IMR-90 (cell line): Measurements from ENCODE around the gene CNTFR. TPM values are rescaled to one million over a fixed set of nuclear protein-coding genes. Genes with fewer than 3 reads are reported as not detected.
A peak's percentile ranks its signal among the peaks of the same experiment; 100 is the strongest.

Experiments
- ATAC-seq: fragments of 200-7000 bp; cut with Tn5 transposase; 2 replicates; pipeline ENCODE4 v1.9.1; 2020; ENCODE audit warnings: low read depth, mild to moderate bottlenecking, moderate library complexity
- BruUV-seq: library from RNA; stranded (reverse); fragments of 400-500 nt; replicated peaks from 2 replicates; lab custom pipeline; 2021; lab: Mats Ljungman, UMichigan
- CTCF ChIA-PET: fragments of 300-600 bp; formaldehyde crosslinking; extraction: SDS; loops from one replicate; lab custom pipeline; 2021; ENCODE audit warnings: antibody characterized with exemption; lab: Yijun Ruan, JAX
- POLR2A ChIA-PET: fragments of 300-600 bp; sonication (Branson Sonifier 250); formaldehyde crosslinking; loops from one replicate; lab custom pipeline; 2022; ENCODE audit warnings: antibody characterized with exemption; ENCODE audit not compliant: unreplicated experiment; lab: Charles Lee
- DNase-seq: peaks from one replicate; pipeline ENCODE4 v3.0.0; 2013
- H2AFZ ChIP-seq: replicated peaks from 2 replicates; pipeline ENCODE3; 2013; ENCODE audit warnings: low read length, mild to moderate bottlenecking; ENCODE audit not compliant: poor library complexity
- H2AK5ac ChIP-seq: 2 replicates; pipeline ENCODE4 v1.6.1; 2013; ENCODE audit warnings: low read depth, low read length, inconsistent platforms
- H2AK9ac ChIP-seq: replicated peaks from 2 replicates; pipeline ENCODE3; 2013; ENCODE audit warnings: mild to moderate bottlenecking, low read depth, low read length, moderate library complexity; ENCODE audit not compliant: poor library complexity
- H2BK120ac ChIP-seq: 2 replicates; pipeline ENCODE4 v1.6.1; 2013; ENCODE audit warnings: low read depth, low read length, inconsistent platforms
- H2BK15ac ChIP-seq: 3 replicates; pipeline ENCODE4 v1.6.1; 2013; ENCODE audit warnings: low read depth, low read length, inconsistent platforms
- H2BK20ac ChIP-seq: 2 replicates; pipeline ENCODE4 v1.6.1; 2013; ENCODE audit warnings: low read depth, mild to moderate bottlenecking, inconsistent platforms, low read length, moderate library complexity
- H2BK5ac ChIP-seq: 2 replicates; pipeline ENCODE4 v1.6.1; 2013; ENCODE audit warnings: mild to moderate bottlenecking, low read depth, low read length, inconsistent platforms; ENCODE audit not compliant: poor library complexity, severe bottlenecking
- H3K14ac ChIP-seq: replicated peaks from 2 replicates; pipeline ENCODE4 v1.6.1; 2013; ENCODE audit warnings: low read depth, low read length, inconsistent platforms
- H3K18ac ChIP-seq: 2 replicates; pipeline ENCODE4 v1.6.1; 2013; ENCODE audit warnings: low read depth, low read length, control low read depth
- H3K23ac ChIP-seq: 2 replicates; pipeline ENCODE4 v1.6.1; 2013; ENCODE audit warnings: low read depth, low read length, inconsistent platforms
- H3K27ac ChIP-seq: 2 replicates; pipeline ENCODE4 v1.5.1; 2013; ENCODE audit warnings: mild to moderate bottlenecking, control low read depth, low read length; ENCODE audit not compliant: insufficient read depth
- H3K27me3 ChIP-seq: 2 replicates; pipeline ENCODE4 v1.6.1; 2013; ENCODE audit warnings: low read length; ENCODE audit not compliant: control insufficient read depth, insufficient read depth
- H3K36me3 ChIP-seq: 2 replicates; pipeline ENCODE4 v1.6.1; 2013; ENCODE audit warnings: low read length, mixed read lengths; ENCODE audit not compliant: control insufficient read depth, insufficient read depth
- H3K4ac ChIP-seq: 2 replicates; pipeline ENCODE4 v1.6.1; 2013; ENCODE audit warnings: low read depth, low read length, inconsistent platforms
- H3K4me1 ChIP-seq: 2 replicates; pipeline ENCODE4 v1.6.1; 2013; ENCODE audit warnings: low read length, mixed read lengths; ENCODE audit not compliant: control insufficient read depth, insufficient read depth
- H3K4me2 ChIP-seq: 2 replicates; pipeline ENCODE4 v1.6.1; 2013; ENCODE audit warnings: low read depth, mild to moderate bottlenecking, control low read depth, low read length, moderate library complexity
- H3K4me3 ChIP-seq: 2 replicates; pipeline ENCODE4 v1.5.1; 2013; ENCODE audit warnings: low read depth, mild to moderate bottlenecking, control low read depth, low read length, moderate library complexity; ENCODE audit not compliant: insufficient read depth
- H3K56ac ChIP-seq: 2 replicates; pipeline ENCODE4 v1.6.1; 2013; ENCODE audit warnings: low read length, inconsistent platforms; ENCODE audit not compliant: insufficient read depth; ENCODE audit errors: extremely low read depth
- H3K79me1 ChIP-seq, 2 experiments: 2 replicates each; pipeline ENCODE4 v1.6.1; 2013; ENCODE audit warnings: low read length in 2 of 2, inconsistent platforms in 1 of 2, low read depth in 1 of 2
- H3K9ac ChIP-seq: 2 replicates; pipeline ENCODE4 v1.6.1; 2013; ENCODE audit warnings: low read depth, low read length, control low read depth
- H3K9me1 ChIP-seq: 2 replicates; pipeline ENCODE4 v1.6.1; 2013; ENCODE audit warnings: low read length, inconsistent platforms; ENCODE audit not compliant: insufficient read depth
- H3K9me3 ChIP-seq: 2 replicates; pipeline ENCODE4 v1.6.1; 2013; ENCODE audit warnings: low read length; ENCODE audit not compliant: control insufficient read depth, insufficient read depth
- H4K20me1 ChIP-seq: 2 replicates; pipeline ENCODE4 v1.6.1; 2013; ENCODE audit warnings: low read length, inconsistent platforms; ENCODE audit not compliant: insufficient read depth
- H4K5ac ChIP-seq: 2 replicates; pipeline ENCODE4 v1.6.1; 2013; ENCODE audit warnings: mild to moderate bottlenecking, low read depth, low read length, control low read depth
- H4K8ac ChIP-seq, 2 experiments: 2 replicates each; pipeline ENCODE4 v1.6.1; 2013; ENCODE audit warnings: low read depth in 2 of 2, low read length in 2 of 2, control low read depth in 1 of 2, inconsistent platforms in 1 of 2
- H4K91ac ChIP-seq: 2 replicates; pipeline ENCODE4 v1.6.1; 2013; ENCODE audit warnings: low read depth, low read length, inconsistent platforms; ENCODE audit not compliant: insufficient read depth
- BHLHE40 ChIP-seq: fragments of 150-350 bp; IDR thresholded peaks from 2 replicates; pipeline ENCODE4 v1.6.1; 2016; ENCODE audit warnings: mild to moderate bottlenecking, low read depth, low read length
- CHD1 ChIP-seq: IDR thresholded peaks from 2 replicates; pipeline ENCODE4 v1.6.1; 2012; ENCODE audit warnings: low read depth, low read length, improper control_type of control experiment
- MAFK ChIP-seq: IDR thresholded peaks from 2 replicates; pipeline ENCODE4 v1.6.1; 2012; ENCODE audit warnings: low read depth, low read length, improper control_type of control experiment
- MAZ ChIP-seq: IDR thresholded peaks from 2 replicates; pipeline ENCODE4 v1.6.1; 2012; ENCODE audit warnings: low read depth, mild to moderate bottlenecking, low read length, improper control_type of control experiment, moderate library complexity, borderline replicate concordance
- MXI1 ChIP-seq: IDR thresholded peaks from 2 replicates; pipeline ENCODE4 v1.6.1; 2012; ENCODE audit warnings: low read depth, mild to moderate bottlenecking, low read length, moderate library complexity, borderline replicate concordance
- RCOR1 ChIP-seq: IDR thresholded peaks from 2 replicates; pipeline ENCODE4 v1.6.1; 2012; ENCODE audit warnings: mild to moderate bottlenecking, low read length, improper control_type of control experiment; ENCODE audit not compliant: insufficient replicate concordance
- SMC3 ChIP-seq: fragments of 150-350 bp; IDR thresholded peaks from 2 replicates; pipeline ENCODE4 v1.6.1; 2016; ENCODE audit warnings: low read depth, mild to moderate bottlenecking, antibody characterized with exemption, low read length, moderate library complexity
- USF2 ChIP-seq: fragments of 150-350 bp; IDR thresholded peaks from 2 replicates; pipeline ENCODE4 v1.6.1; 2017; ENCODE audit warnings: mild to moderate bottlenecking, antibody characterized with exemption, low read length, low read depth
- WGBS, 2 experiments: methylation state at CpG; one replicate each; pipeline versions ENCODE4 v1.1.5 to v1.1.7; 2013; ENCODE audit warnings: missing lambda C conversion rate in 2 of 2; ENCODE audit not compliant: insufficient read length in 1 of 2; ENCODE audit errors: extremely low coverage in 2 of 2; 5-methylcytosine and 5-hydroxymethylcytosine counted together
- dilution Hi-C: fragments of 300-500 bp; cut with HindIII; formaldehyde crosslinking; loops from one replicate; pipeline ENCODE4 v1.14.3; 2018; ENCODE audit warnings: low sequenced_read_pairs; ENCODE audit not compliant: unreplicated experiment
- in situ Hi-C: fragments of 300-500 bp; cut with MboI; formaldehyde crosslinking; loops from 3 replicates; pipeline ENCODE4 v1.14.3; 2019; ENCODE audit warnings: low sequenced_read_pairs, inconsistent platforms, mixed read lengths
- intact Hi-C: fragments of 100-400 bp; cut with micrococcal nuclease; formaldehyde crosslinking; loops from 2 replicates; pipeline ENCODE4 v1.10.0; 2022
- polyA plus RNA-seq, 3 experiments: library from polyadenylated mRNA; depleted of rRNA; stranded (reverse); fragments of >200 nt; gene quantifications; 2 replicates each; pipeline ENCODE4 v1.2.3, GENCODE V29; 2012; ENCODE audit warnings: low replicate concordance in 1 of 3
- total RNA-seq: library from RNA; depleted of rRNA; stranded (reverse); fragments of >200 nt; gene quantifications from 2 replicates; pipeline ENCODE4 v1.2.3, GENCODE V29; 2012

CNTFR gene
- total and polyA plus RNA-seq, 2 of the 4 experiments (the other 2 are of a cell fraction): not detected

GRCh38 chr9:34637356-34638137, 48.0 kb upstream of the CNTFR start, which contains the start of gene SIGMAR1:
SIGMAR1 (minus strand) TSS chr9:34637787; CDS start chr9:34637697, 90 bp downstream.
- peak within 1 kb of the TSS; percentile 53; the same call in 1 of the 3 replicates for H2BK15ac ChIP-seq
- no peaks in the 10 kb centered on the region for H3K9me3 ChIP-seq
- H3K36me3 ChIP-seq: peaks cover 6% of the 10 kb centered on the region
- in situ Hi-C loops (no loop called here), dilution Hi-C loops (no loop called here), intact Hi-C loops (loop anchor here (2.0 kb wide), 1 partner anchor 65 kb away; no protein-coding TSS in a partner anchor)
- peak within 1 kb of the TSS; percentile 97 for H3K23ac ChIP-seq
- H3K9me1 ChIP-seq: peaks cover 13% of the 10 kb centered on the region; the same call in 1 of the 2 replicates
- TSS peak; percentile 31 for BruUV-seq
- peak within 1 kb of the TSS; percentile 89 for H2AK9ac ChIP-seq
- peak within 1 kb of the TSS; percentile 96 for H2AK5ac ChIP-seq
- POLR2A ChIA-PET: interaction anchor here (0.8 to 2.0 kb wide), 2 partner anchors 9 to 16 kb away, joined by 5 to 10 read pairs; partner anchors contain the start of gene GALT
- no peaks in the 10 kb centered on the region for H3K27me3 ChIP-seq
- H2AFZ ChIP-seq: peak within 1 kb of the TSS; percentile 97
- H3K4me1 ChIP-seq: peaks cover 4% of the 10 kb centered on the region
- peak; percentile 97 for ATAC-seq
- TF ChIP-seq USF2: peak; percentile 74
- TF ChIP-seq MAZ: peak; percentile 85
- TF ChIP-seq MXI1: peak; percentile 81; the same call in 1 of the 2 replicates
- no peak for TF ChIP-seq RCOR1
- no peak for TF ChIP-seq MAFK
- TF ChIP-seq SMC3: no peak
- peak; percentile 91 for TF ChIP-seq BHLHE40
- peak; percentile 89; the same call in 1 of the 2 replicates for TF ChIP-seq CHD1
- H3K9ac ChIP-seq: peak within 1 kb of the TSS; percentile 77
- H3K27ac ChIP-seq: peak within 1 kb of the TSS; percentile 82
- CTCF ChIA-PET: no interaction called here
- H4K91ac ChIP-seq: peak within 1 kb of the TSS; percentile 85
- H3K4me2 ChIP-seq: peak within 1 kb of the TSS; percentile 98
- peak within 1 kb of the TSS; percentile 90 for H3K4ac ChIP-seq
- peak; percentile 89 for DNase-seq
- H2BK120ac ChIP-seq: peak within 1 kb of the TSS; percentile 81
- H4K8ac ChIP-seq: peak within 1 kb of the TSS; percentile 96 to 99
- peaks cover 9% of the 10 kb centered on the region; the same call in 1 of the 2 replicates for H4K20me1 ChIP-seq
- peak within 1 kb of the TSS; percentile 91 for H3K14ac ChIP-seq
- H3K4me3 ChIP-seq: peak within 1 kb of the TSS; percentile 84
- peak within 1 kb of the TSS; percentile 59 for H2BK20ac ChIP-seq
- peaks cover 13 to 36% of the 10 kb centered on the region in 2 experiments for H3K79me1 ChIP-seq
- 0 out of 2 replicates have a peak within 1 kb of the TSS, but pooled peaks have one; percentile 27 for H3K56ac ChIP-seq
- peak within 1 kb of the TSS; percentile 79 for H3K18ac ChIP-seq
- H4K5ac ChIP-seq: peak within 1 kb of the TSS; percentile 93
- H2BK5ac ChIP-seq: peak within 1 kb of the TSS; percentile 71
- WGBS, 2 experiments: 0% methylated on average over 42 of the region's 74 CpGs; no CpG with 5 or more reads in 1 of the 2 experiments
